MM.1S (cell line): ENCODE results near the gene HLA-DRB1.

Source experiments
- EZH2 ChIP-seq: fragments of 300-600 bp; sonication (generic); optimal IDR thresholded peaks from 2 replicates; pipeline ENCODE3; 2017; ENCODE audit warnings: low read depth, mild to moderate bottlenecking, antibody characterized with exemption, low read length, mixed read lengths
- TF ChIP-seq, protein P1 (sequence below): fragments of 300-600 bp; sonication (generic); IDR thresholded peaks from 2 replicates; pipeline ENCODE4 v1.5.1; 2016; ENCODE audit warnings: antibody characterized with exemption, low read length, mixed read lengths

- TF ChIP-seq, protein P1, sequence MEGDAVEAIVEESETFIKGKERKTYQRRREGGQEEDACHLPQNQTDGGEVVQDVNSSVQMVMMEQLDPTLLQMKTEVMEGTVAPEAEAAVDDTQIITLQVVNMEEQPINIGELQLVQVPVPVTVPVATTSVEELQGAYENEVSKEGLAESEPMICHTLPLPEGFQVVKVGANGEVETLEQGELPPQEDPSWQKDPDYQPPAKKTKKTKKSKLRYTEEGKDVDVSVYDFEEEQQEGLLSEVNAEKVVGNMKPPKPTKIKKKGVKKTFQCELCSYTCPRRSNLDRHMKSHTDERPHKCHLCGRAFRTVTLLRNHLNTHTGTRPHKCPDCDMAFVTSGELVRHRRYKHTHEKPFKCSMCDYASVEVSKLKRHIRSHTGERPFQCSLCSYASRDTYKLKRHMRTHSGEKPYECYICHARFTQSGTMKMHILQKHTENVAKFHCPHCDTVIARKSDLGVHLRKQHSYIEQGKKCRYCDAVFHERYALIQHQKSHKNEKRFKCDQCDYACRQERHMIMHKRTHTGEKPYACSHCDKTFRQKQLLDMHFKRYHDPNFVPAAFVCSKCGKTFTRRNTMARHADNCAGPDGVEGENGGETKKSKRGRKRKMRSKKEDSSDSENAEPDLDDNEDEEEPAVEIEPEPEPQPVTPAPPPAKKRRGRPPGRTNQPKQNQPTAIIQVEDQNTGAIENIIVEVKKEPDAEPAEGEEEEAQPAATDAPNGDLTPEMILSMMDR = peak; percentile 23
- TF ChIP-seq EZH2 = no peak
Measured at GRCh38 chr6:32622545-32623401, 33.1 kb upstream of the HLA-DRB1 start.
